DOHH2 (cell line): ENCODE data around the gene OR10Z1.

Source experiments
- H3F3A ChIP-seq: fragments of 200-600 bp; sonication (generic), shearing (Covaris generic); 2 replicates; pipeline ENCODE4 v1.6.0; 2016; ENCODE audit warnings: antibody characterized with exemption, mild to moderate bottlenecking; ENCODE audit not compliant: control insufficient read depth, insufficient read depth
- H3K27ac ChIP-seq: fragments of 200-600 bp; sonication (generic); 2 replicates; pipeline ENCODE4 v1.5.1; 2014; ENCODE audit warnings: low read depth, mild to moderate bottlenecking, low read length, moderate library complexity
- H3K27me3 ChIP-seq: fragments of 200-600 bp; sonication (generic); 2 replicates; pipeline ENCODE4 v1.6.1; 2014; ENCODE audit warnings: mild to moderate bottlenecking, low read length, mixed read lengths; ENCODE audit not compliant: control insufficient read depth
- H3K36me3 ChIP-seq: fragments of 200-600 bp; sonication (generic); 2 replicates; pipeline ENCODE4 v1.6.1; 2014; ENCODE audit warnings: mild to moderate bottlenecking, low read length, moderate library complexity, mixed read lengths; ENCODE audit not compliant: control insufficient read depth
- H3K4me1 ChIP-seq: fragments of 200-600 bp; sonication (generic); 2 replicates; pipeline ENCODE4 v1.6.1; 2014; ENCODE audit warnings: mild to moderate bottlenecking, low read length, mixed read lengths; ENCODE audit not compliant: control insufficient read depth
- H3K4me2 ChIP-seq: fragments of 200-600 bp; sonication (generic); 2 replicates; pipeline ENCODE4 v1.6.0; 2014; ENCODE audit warnings: mild to moderate bottlenecking, low read length, moderate library complexity
- H3K4me3 ChIP-seq: fragments of 200-600 bp; sonication (generic); 2 replicates; pipeline ENCODE4 v1.5.1; 2014; ENCODE audit warnings: mild to moderate bottlenecking, low read length, mixed read lengths
- H3K79me2 ChIP-seq: fragments of 200-600 bp; sonication (generic); 2 replicates; pipeline ENCODE4 v1.6.1; 2014; ENCODE audit warnings: mild to moderate bottlenecking, low read length, mixed read lengths; ENCODE audit not compliant: control insufficient read depth
- H3K9me2 ChIP-seq: fragments of 200-600 bp; sonication (generic); replicated peaks from 2 replicates; pipeline ENCODE4 v1.6.1; 2014; ENCODE audit warnings: mild to moderate bottlenecking, low read length, mixed read lengths; ENCODE audit not compliant: control insufficient read depth
- H3K9me3 ChIP-seq: fragments of 200-600 bp; sonication (generic); 2 replicates; pipeline ENCODE4 v1.6.1; 2014; ENCODE audit warnings: antibody characterized with exemption, low read length, mixed read lengths; ENCODE audit not compliant: control insufficient read depth, insufficient read depth
- H4K20me1 ChIP-seq: fragments of 200-600 bp; sonication (generic); 2 replicates; pipeline ENCODE4 v1.6.0; 2014; ENCODE audit warnings: low read depth, mild to moderate bottlenecking, antibody characterized with exemption, low read length, moderate library complexity; ENCODE audit not compliant: control insufficient read depth, insufficient read depth
- CTCF ChIP-seq: fragments of 200-600 bp; sonication (generic); IDR thresholded peaks from one replicate; pipeline ENCODE4 v1.5.1; 2014; ENCODE audit warnings: antibody characterized with exemption, mild to moderate bottlenecking, low read depth, low read length; ENCODE audit not compliant: poor library complexity, severe bottlenecking
- EZH2phosphoT487 ChIP-seq: fragments of 200-600 bp; sonication (generic); IDR thresholded peaks from 2 replicates; pipeline ENCODE4 v1.6.1; 2017; ENCODE audit warnings: borderline replicate concordance, mild to moderate bottlenecking, antibody characterized with exemption, low read length, moderate library complexity, mixed read lengths

Gene OR10Z1

GRCh38 chr1:158646465-158646864, 41.4 kb downstream of the OR10Z1 start:
- no peaks in the 10 kb centered on the region for H3K4me1 ChIP-seq
- H3K27me3 ChIP-seq: no peaks in the 10 kb centered on the region
- no peaks in the 10 kb centered on the region for H3F3A ChIP-seq
- no peaks in the 10 kb centered on the region for H3K9me3 ChIP-seq
- no peaks in the 10 kb centered on the region for H3K36me3 ChIP-seq
- H3K4me3 ChIP-seq: no peak overlapping the region
- no peaks in the 10 kb centered on the region for H3K9me2 ChIP-seq
- H3K79me2 ChIP-seq: no peaks in the 10 kb centered on the region
- no peaks in the 10 kb centered on the region for H4K20me1 ChIP-seq
- H3K4me2 ChIP-seq: no peak overlapping the region
- no peak overlapping the region for H3K27ac ChIP-seq
- no peak for TF ChIP-seq CTCF
- TF ChIP-seq EZH2phosphoT487: no peak

- Histone ChIP-seq H3K4me3 (no peak overlapping the region), H3F3A (no peaks in the 10 kb centered on the region), H3K9me3 (no peaks in the 10 kb centered on the region), H3K4me2 (no peak overlapping the region), H3K27ac (no peak overlapping the region), H3K9me2 (no peaks in the 10 kb centered on the region), H3K79me2 (no peaks in the 10 kb centered on the region), H3K27me3 (no peaks in the 10 kb centered on the region), H4K20me1 (no peaks in the 10 kb centered on the region), H3K36me3 (no peaks in the 10 kb centered on the region), H3K4me1 (no peaks in the 10 kb centered on the region)
- TF ChIP-seq EZH2phosphoT487 (no peak), CTCF (no peak)
These were observed 44.0 kb downstream of the OR10Z1 start for GRCh38 chr1:158649052-158649451.

GRCh38 chr1:158652721-158653334, 47.8 kb downstream of the OR10Z1 start:
- peaks cover 8% of the 10 kb centered on the region for H3K4me1 ChIP-seq
- no peaks in the 10 kb centered on the region for H3F3A ChIP-seq
- no peak overlapping the region for H3K4me3 ChIP-seq
- no peaks in the 10 kb centered on the region for H3K9me3 ChIP-seq
- H3K79me2 ChIP-seq: no peaks in the 10 kb centered on the region
- H3K27me3 ChIP-seq: peaks cover 3% of the 10 kb centered on the region; the same call in 1 of the 2 replicates
- no peak overlapping the region for H3K27ac ChIP-seq
- no peak overlapping the region for H3K4me2 ChIP-seq
- H3K9me2 ChIP-seq: no peaks in the 10 kb centered on the region
- H4K20me1 ChIP-seq: no peaks in the 10 kb centered on the region
- H3K36me3 ChIP-seq: no peaks in the 10 kb centered on the region
- no peak for TF ChIP-seq EZH2phosphoT487

GRCh38 chr1:158654086-158654485, 49.0 kb downstream of the OR10Z1 start:
- Histone ChIP-seq H3K79me2 (no peaks in the 10 kb centered on the region), H3K4me2 (no peak overlapping the region), H3F3A (no peaks in the 10 kb centered on the region), H4K20me1 (no peaks in the 10 kb centered on the region), H3K9me2 (no peaks in the 10 kb centered on the region), H3K4me1 (peaks cover 8% of the 10 kb centered on the region), H3K4me3 (no peak overlapping the region), H3K27me3 (peaks cover 3% of the 10 kb centered on the region; the same call in 1 of the 2 replicates), H3K27ac (no peak overlapping the region), H3K9me3 (no peaks in the 10 kb centered on the region), H3K36me3 (no peaks in the 10 kb centered on the region)
- TF ChIP-seq EZH2phosphoT487: no peak
- TF ChIP-seq CTCF: no peak
